H9 (cell line): Measurements from ENCODE around the gene PRSS21. TPM values are rescaled to one million over a fixed set of nuclear protein-coding genes. Genes with fewer than 3 reads are reported as not detected.

Source experiments
- DNase-seq: peaks from one replicate; pipeline ENCODE4 v3.0.0-alpha.2; 2017
- H2AFZ ChIP-seq: one replicate; pipeline ENCODE4 v1.6.1; 2013; ENCODE audit warnings: mild to moderate bottlenecking, low read length, control low read depth, moderate library complexity
- H2AK5ac ChIP-seq: 2 replicates; pipeline ENCODE4 v1.6.1; 2013; ENCODE audit warnings: low read length, control low read depth, mixed read lengths; ENCODE audit not compliant: insufficient read length
- H2BK120ac ChIP-seq: one replicate; pipeline ENCODE4 v1.6.1; 2013; ENCODE audit warnings: low read depth, mild to moderate bottlenecking, low read length, control low read depth, inconsistent platforms; ENCODE audit not compliant: poor library complexity, severe bottlenecking
- H2BK12ac ChIP-seq: 2 replicates; pipeline ENCODE4 v1.6.1; 2013; ENCODE audit warnings: low read length, control low read depth, mixed read lengths, low read depth; ENCODE audit not compliant: insufficient read length
- H2BK15ac ChIP-seq: 2 replicates; pipeline ENCODE4 v1.6.1; 2013; ENCODE audit warnings: low read depth, low read length, control low read depth
- H2BK20ac ChIP-seq: one replicate; pipeline ENCODE4 v1.6.1; 2013; ENCODE audit warnings: low read depth, mild to moderate bottlenecking, low read length, control low read depth, inconsistent platforms; ENCODE audit not compliant: poor library complexity, severe bottlenecking
- H2BK5ac ChIP-seq: 2 replicates; pipeline ENCODE4 v1.6.1; 2013; ENCODE audit warnings: low read length, control low read depth, mixed read lengths; ENCODE audit not compliant: insufficient read length
- H3K14ac ChIP-seq: 2 replicates; pipeline ENCODE4 v1.6.1; 2013; ENCODE audit warnings: low read length, control low read depth; ENCODE audit not compliant: insufficient read depth
- H3K18ac ChIP-seq: 2 replicates; pipeline ENCODE4 v1.6.1; 2013; ENCODE audit warnings: low read depth, mild to moderate bottlenecking, mixed read lengths, low read length, control low read depth; ENCODE audit not compliant: insufficient read length
- H3K23ac ChIP-seq: 2 replicates; pipeline ENCODE4 v1.6.1; 2013; ENCODE audit warnings: low read length, control low read depth, mixed read lengths, low read depth; ENCODE audit not compliant: insufficient read length
- H3K23me2 ChIP-seq: 2 replicates; pipeline ENCODE4 v1.6.1; 2013; ENCODE audit warnings: low read depth, mild to moderate bottlenecking, mixed read lengths, low read length, control low read depth; ENCODE audit not compliant: insufficient read length, poor library complexity, severe bottlenecking
- H3K27ac ChIP-seq: 2 replicates; pipeline ENCODE4 v1.5.1; 2013; ENCODE audit warnings: low read length, control low read depth, mixed read lengths, low read depth; ENCODE audit not compliant: insufficient read length
- H3K27me3 ChIP-seq: 2 replicates; pipeline ENCODE4 v1.6.1; 2013; ENCODE audit warnings: low read length, control low read depth, inconsistent platforms; ENCODE audit not compliant: insufficient read depth
- H3K4ac ChIP-seq: 2 replicates; pipeline ENCODE4 v1.6.1; 2013; ENCODE audit warnings: low read depth, mild to moderate bottlenecking, control low read depth, inconsistent platforms, low read length, moderate library complexity
- H3K4me1 ChIP-seq: 2 replicates; pipeline ENCODE4 v1.6.1; 2013; ENCODE audit warnings: low read length, control low read depth, inconsistent platforms; ENCODE audit not compliant: insufficient read depth
- H3K4me2 ChIP-seq: 2 replicates; pipeline ENCODE4 v1.6.1; 2013; ENCODE audit warnings: low read length, control low read depth, mixed read lengths; ENCODE audit not compliant: insufficient read length, insufficient read depth
- H3K56ac ChIP-seq: 2 replicates; pipeline ENCODE4 v1.6.1; 2013; ENCODE audit warnings: low read depth, mild to moderate bottlenecking, mixed read lengths, low read length, control low read depth; ENCODE audit not compliant: insufficient read length
- H3K79me1 ChIP-seq: 2 replicates; pipeline ENCODE4 v1.6.1; 2013; ENCODE audit warnings: low read depth, mild to moderate bottlenecking, moderate library complexity, low read length, control low read depth, inconsistent platforms; ENCODE audit not compliant: insufficient read depth, poor library complexity, severe bottlenecking
- H3K79me2 ChIP-seq: 2 replicates; pipeline ENCODE4 v1.6.1; 2013; ENCODE audit warnings: low read length, control low read depth, inconsistent platforms; ENCODE audit not compliant: insufficient read depth
- H3K9ac ChIP-seq: 2 replicates; pipeline ENCODE4 v1.6.1; 2013; ENCODE audit warnings: low read length, control low read depth, mixed read lengths; ENCODE audit not compliant: insufficient read length; ENCODE audit errors: extremely low read depth
- H3K9me3 ChIP-seq: one replicate; pipeline ENCODE4 v1.6.1; 2013; ENCODE audit warnings: low read depth, low read length, inconsistent platforms; ENCODE audit not compliant: control insufficient read depth
- H3T11ph ChIP-seq: one replicate; pipeline ENCODE4 v1.6.1; 2013; ENCODE audit warnings: mild to moderate bottlenecking, low read length, control low read depth, inconsistent platforms
- H4K20me1 ChIP-seq: one replicate; pipeline ENCODE4 v1.6.1; 2013; ENCODE audit not compliant: control insufficient read depth, insufficient read length, insufficient read depth
- H4K5ac ChIP-seq: 2 replicates; pipeline ENCODE4 v1.6.1; 2013; ENCODE audit warnings: low read depth, mild to moderate bottlenecking, mixed read lengths, low read length, control low read depth; ENCODE audit not compliant: insufficient read length
- H4K8ac ChIP-seq: replicated peaks from 2 replicates; pipeline ENCODE4 v1.6.1; 2013; ENCODE audit warnings: low read length, control low read depth, mixed read lengths, low read depth; ENCODE audit not compliant: insufficient read length
- H4K91ac ChIP-seq: 2 replicates; pipeline ENCODE4 v1.6.1; 2013; ENCODE audit warnings: low read depth, mild to moderate bottlenecking, moderate library complexity, mixed read lengths, low read length, control low read depth; ENCODE audit not compliant: insufficient read length
- H3K27ac Mint-ChIP-seq, 3 experiments: 2 replicates in 2 of 3; 3 replicates in 1 of 3; pipeline ENCODE4 v1.8.0; 2020 to 2021; ENCODE audit warnings: mixed read lengths in 3 of 3, mild to moderate bottlenecking in 1 of 3, moderate library complexity in 1 of 3
- H3K27me3 Mint-ChIP-seq: 2 replicates; pipeline ENCODE4 v1.8.0; 2021; ENCODE audit warnings: low read depth, mild to moderate bottlenecking, moderate library complexity, mixed read lengths
- H3K36me3 Mint-ChIP-seq, 3 experiments: 2 replicates in 2 of 3; 3 replicates in 1 of 3; pipeline ENCODE4 v1.8.0; 2020 to 2021; ENCODE audit warnings: low read depth in 3 of 3, mixed read lengths in 3 of 3; ENCODE audit not compliant: insufficient read depth in 1 of 3
- H3K4me1 Mint-ChIP-seq, 2 experiments: 2 replicates each; pipeline ENCODE4 v1.8.0; 2020; ENCODE audit warnings: mixed read lengths in 2 of 2
- H3K4me3 Mint-ChIP-seq, 2 experiments: 2 replicates in 1 of 2; 3 replicates in 1 of 2; pipeline ENCODE4 v1.8.0; 2020 to 2021; ENCODE audit warnings: mild to moderate bottlenecking in 2 of 2, mixed read lengths in 2 of 2, moderate library complexity in 1 of 2
- H3K9me3 Mint-ChIP-seq, 2 experiments: 2 replicates in 1 of 2; 3 replicates in 1 of 2; pipeline ENCODE4 v1.8.0; 2020; ENCODE audit warnings: mild to moderate bottlenecking in 2 of 2, mixed read lengths in 2 of 2, moderate library complexity in 1 of 2
- WGBS: extraction: QIAGEN DNeasy Blood & Tissue Kit; methylation state at CpG from one replicate; pipeline ENCODE4 v1.1.7; 2013; ENCODE audit warnings: missing lambda C conversion rate, low lambda C conversion rate, mixed read lengths; ENCODE audit not compliant: insufficient read length; ENCODE audit errors: extremely low coverage; 5-methylcytosine and 5-hydroxymethylcytosine counted together
- total RNA-seq: library from RNA; stranded (reverse); gene quantifications from 2 replicates; pipeline ENCODE4 v1.2.1, GENCODE V29; 2021
- TF ChIP-seq, protein P1 (sequence below): fragments of 200-600 bp; sonication (generic); conservative IDR thresholded peaks from 3 replicates; pipeline ENCODE4 v1.8.0; 2021; ENCODE audit warnings: antibody characterized with exemption, mild to moderate bottlenecking

Gene PRSS21
- total RNA-seq, 1 experiment from 2014 or later = not detected

DNA sequence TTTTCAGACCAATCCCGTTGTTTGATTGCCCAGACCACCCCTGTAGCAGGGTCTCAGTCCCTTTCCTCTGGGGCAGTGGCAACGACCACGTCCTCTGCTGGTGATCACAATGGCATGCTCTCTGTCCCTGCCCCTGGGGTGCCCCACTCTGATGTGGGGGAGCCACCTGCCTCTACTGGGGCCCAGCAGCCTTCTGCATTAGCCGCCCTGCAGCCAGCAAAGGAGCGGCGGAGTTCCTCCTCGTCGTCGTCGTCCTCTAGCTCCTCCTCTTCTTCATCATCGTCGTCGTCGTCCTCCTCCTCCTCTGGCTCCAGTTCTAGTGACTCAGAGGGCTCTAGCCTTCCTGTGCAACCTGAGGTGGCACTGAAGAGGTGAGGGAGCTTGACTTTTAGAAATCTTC, 49.1 kb upstream of the PRSS21 start:
- no peaks in the 10 kb centered on the region for H4K20me1 ChIP-seq
- no peak overlapping the region for H2BK12ac ChIP-seq
- H2BK120ac ChIP-seq = no peak overlapping the region
- Mint-ChIP-seq H3K27ac (peak overlapping the region; percentile 14 to 95 (median 74); a peak in 6 of 7 replicates), H3K4me3 (peak overlapping the region in 1 of 2 experiments; percentile 27; a peak in 2 of 5 replicates), H3K4me1 (peaks cover 6 to 33% of the 10 kb centered on the region in 2 experiments; a peak in 3 of 4 replicates), H3K36me3 (peaks cover 85 to 100% (median 99%) of the 10 kb centered on the region in 3 experiments), H3K9me3 (peaks cover 14 to 27% of the 10 kb centered on the region in 2 experiments), H3K27me3 (peaks cover 4% of the 10 kb centered on the region)
- WGBS = no CpG with 5 or more reads among the region's 14 CpGs
- H3K79me2 ChIP-seq = peaks cover 2% of the 10 kb centered on the region; the same call in 1 of the 2 replicates
- no peak overlapping the region for H2BK5ac ChIP-seq
- H3K27ac ChIP-seq = no peak overlapping the region
- no peak overlapping the region for H3K9ac ChIP-seq
- no peak overlapping the region for H2AK5ac ChIP-seq
- no peaks in the 10 kb centered on the region for H3K9me3 ChIP-seq
- no peak overlapping the region for H2BK15ac ChIP-seq
- no peak overlapping the region for H4K91ac ChIP-seq
- no peak overlapping the region for H4K8ac ChIP-seq
- H3K4me2 ChIP-seq = no peak overlapping the region
- no peak overlapping the region for H2BK20ac ChIP-seq
- no peak overlapping the region for H3K56ac ChIP-seq
- peaks cover 20% of the 10 kb centered on the region for H3K79me1 ChIP-seq
- no peaks in the 10 kb centered on the region for H3K27me3 ChIP-seq
- H3K4me1 ChIP-seq = no peaks in the 10 kb centered on the region
- no peak overlapping the region for H3K18ac ChIP-seq
- TF ChIP-seq, protein P1, sequence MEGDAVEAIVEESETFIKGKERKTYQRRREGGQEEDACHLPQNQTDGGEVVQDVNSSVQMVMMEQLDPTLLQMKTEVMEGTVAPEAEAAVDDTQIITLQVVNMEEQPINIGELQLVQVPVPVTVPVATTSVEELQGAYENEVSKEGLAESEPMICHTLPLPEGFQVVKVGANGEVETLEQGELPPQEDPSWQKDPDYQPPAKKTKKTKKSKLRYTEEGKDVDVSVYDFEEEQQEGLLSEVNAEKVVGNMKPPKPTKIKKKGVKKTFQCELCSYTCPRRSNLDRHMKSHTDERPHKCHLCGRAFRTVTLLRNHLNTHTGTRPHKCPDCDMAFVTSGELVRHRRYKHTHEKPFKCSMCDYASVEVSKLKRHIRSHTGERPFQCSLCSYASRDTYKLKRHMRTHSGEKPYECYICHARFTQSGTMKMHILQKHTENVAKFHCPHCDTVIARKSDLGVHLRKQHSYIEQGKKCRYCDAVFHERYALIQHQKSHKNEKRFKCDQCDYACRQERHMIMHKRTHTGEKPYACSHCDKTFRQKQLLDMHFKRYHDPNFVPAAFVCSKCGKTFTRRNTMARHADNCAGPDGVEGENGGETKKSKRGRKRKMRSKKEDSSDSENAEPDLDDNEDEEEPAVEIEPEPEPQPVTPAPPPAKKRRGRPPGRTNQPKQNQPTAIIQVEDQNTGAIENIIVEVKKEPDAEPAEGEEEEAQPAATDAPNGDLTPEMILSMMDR = no peak
- no peak for DNase-seq
- no peak overlapping the region for H4K5ac ChIP-seq
- H3K23me2 ChIP-seq = no peaks in the 10 kb centered on the region
- H3K14ac ChIP-seq = no peak overlapping the region
- no peak overlapping the region for H2AFZ ChIP-seq
- no peak overlapping the region for H3K4ac ChIP-seq
- no peak overlapping the region for H3K23ac ChIP-seq
- H3T11ph ChIP-seq = no peak overlapping the region
